HEK293 (cell line): ENCODE results near the gene TRAPPC11.

ENCODE experiments used
- CTCF ChIA-PET: fragments of 350-600 bp; formaldehyde crosslinking; extraction: SDS; loops from one replicate; lab custom pipeline; 2021; ENCODE audit warnings: antibody characterized with exemption; lab: Yijun Ruan, JAX
- POLR2A ChIA-PET: fragments of 300-600 bp; formaldehyde crosslinking; extraction: SDS; loops from one replicate; lab custom pipeline; 2020; ENCODE audit warnings: antibody characterized with exemption, inconsistent platforms; lab: Yijun Ruan, JAX
- H3K27ac ChIP-seq: fragments of 200-500 bp; sonication (Bioruptor generic); 2 replicates; pipeline ENCODE4 v1.5.1; 2014; ENCODE audit warnings: low read depth, low read length, control low read depth, inconsistent platforms; ENCODE audit errors: extremely low read depth
- H3K36me3 ChIP-seq, 2 experiments: fragments of 200-500 bp in 1 of 2; sonication (Bioruptor generic) in 1 of 2; 1 replicate in 1 of 2; 2 replicates in 1 of 2; pipeline ENCODE4 v1.5.1; 2014 to 2017; ENCODE audit warnings: inconsistent platforms in 2 of 2, low read length in 2 of 2; ENCODE audit not compliant: control insufficient read depth in 2 of 2, insufficient read depth in 1 of 2
- H3K4me1 ChIP-seq: fragments of 200-500 bp; sonication (Bioruptor generic); 2 replicates; pipeline ENCODE4 v1.5.1; 2014; ENCODE audit warnings: mild to moderate bottlenecking, low read length, inconsistent platforms; ENCODE audit not compliant: control insufficient read depth, insufficient read depth
- H3K4me3 ChIP-seq: 2 replicates; pipeline ENCODE4 v1.5.1; 2011; ENCODE audit warnings: low read depth, mild to moderate bottlenecking, control low read depth, low read length, moderate library complexity
- H3K9me3 ChIP-seq: fragments of 200-500 bp; sonication (Bioruptor generic); 2 replicates; pipeline ENCODE4 v1.5.1; 2014; ENCODE audit warnings: low read depth, low read length, inconsistent platforms; ENCODE audit not compliant: control insufficient read depth, insufficient read depth
- BCL11A ChIP-seq: fragments of 450-650 bp; formaldehyde crosslinking; IDR thresholded peaks from 2 replicates; pipeline ENCODE4 v1.5.1; 2016; ENCODE audit warnings: low read depth, missing biosample characterization, missing genetic modification characterization
- BCL11B ChIP-seq: fragments of 450-650 bp; formaldehyde crosslinking; IDR thresholded peaks from 2 replicates; pipeline ENCODE4 v1.5.1; 2016; ENCODE audit warnings: low read depth, missing biosample characterization, missing genetic modification characterization
- EGR2 ChIP-seq: fragments of 450-650 bp; formaldehyde crosslinking; IDR thresholded peaks from 2 replicates; pipeline ENCODE4 v1.5.1; 2016; ENCODE audit warnings: low read depth, missing biosample characterization, missing genetic modification characterization
- HOXC10 ChIP-seq: sonication (generic); formaldehyde crosslinking; IDR thresholded peaks from 2 replicates; pipeline ENCODE4 v1.8.1; 2023; ENCODE audit warnings: mild to moderate bottlenecking, missing genetic modification reagents
- KLF7 ChIP-seq: fragments of 450-650 bp; formaldehyde crosslinking; IDR thresholded peaks from 2 replicates; pipeline ENCODE4 v1.5.1; 2016; ENCODE audit warnings: missing biosample characterization, missing genetic modification characterization, borderline replicate concordance
- MZF1 ChIP-seq: fragments of 450-650 bp; formaldehyde crosslinking; IDR thresholded peaks from 2 replicates; pipeline ENCODE4 v1.5.1; 2017; ENCODE audit warnings: missing biosample characterization, missing genetic modification characterization, borderline replicate concordance
- OSR2 ChIP-seq: fragments of 450-650 bp; formaldehyde crosslinking; IDR thresholded peaks from 2 replicates; pipeline ENCODE4 v1.5.1; 2016; ENCODE audit warnings: missing biosample characterization, missing genetic modification characterization
- OVOL3 ChIP-seq: fragments of 450-650 bp; formaldehyde crosslinking; IDR thresholded peaks from 2 replicates; pipeline ENCODE4 v1.5.1; 2016; ENCODE audit warnings: missing biosample characterization, missing genetic modification characterization
- REPIN1 ChIP-seq: fragments of 450-650 bp; formaldehyde crosslinking; IDR thresholded peaks from 2 replicates; pipeline ENCODE4 v1.5.1; 2017; ENCODE audit warnings: missing biosample characterization, missing genetic modification characterization, low read depth
- SP3 ChIP-seq: fragments of 450-650 bp; formaldehyde crosslinking; IDR thresholded peaks from 2 replicates; pipeline ENCODE4 v1.5.1; 2016; ENCODE audit warnings: missing biosample characterization, missing genetic modification characterization
- ZFP69B ChIP-seq: fragments of 450-650 bp; formaldehyde crosslinking; IDR thresholded peaks from 2 replicates; pipeline ENCODE4 v1.5.1; 2016; ENCODE audit warnings: missing biosample characterization, missing genetic modification characterization
- ZIC2 ChIP-seq: fragments of 450-650 bp; formaldehyde crosslinking; IDR thresholded peaks from 2 replicates; pipeline ENCODE4 v1.5.1; 2016; ENCODE audit warnings: missing biosample characterization, missing genetic modification characterization
- ZNF16 ChIP-seq: fragments of 450-650 bp; formaldehyde crosslinking; IDR thresholded peaks from 2 replicates; pipeline ENCODE4 v1.5.1; 2016; ENCODE audit warnings: low read depth, missing biosample characterization, missing genetic modification characterization
- ZNF169 ChIP-seq: fragments of 450-650 bp; formaldehyde crosslinking; IDR thresholded peaks from 2 replicates; pipeline ENCODE4 v1.5.1; 2016; ENCODE audit warnings: missing biosample characterization, missing genetic modification characterization
- ZNF175 ChIP-seq: fragments of 450-650 bp; formaldehyde crosslinking; IDR thresholded peaks from 2 replicates; pipeline ENCODE4 v1.5.1; 2016; ENCODE audit warnings: missing biosample characterization, missing genetic modification characterization
- ZNF350 ChIP-seq: fragments of 450-650 bp; formaldehyde crosslinking; IDR thresholded peaks from 2 replicates; pipeline ENCODE4 v1.5.0; 2017; ENCODE audit warnings: missing biosample characterization, mild to moderate bottlenecking, missing genetic modification characterization
- ZNF366 ChIP-seq: fragments of 450-650 bp; formaldehyde crosslinking; conservative IDR thresholded peaks from 2 replicates; pipeline ENCODE4 v1.5.1; 2016; ENCODE audit warnings: missing biosample characterization, missing genetic modification characterization
- ZNF394 ChIP-seq: fragments of 450-650 bp; formaldehyde crosslinking; IDR thresholded peaks from 2 replicates; pipeline ENCODE4 v1.5.1; 2016; ENCODE audit warnings: missing biosample characterization, missing genetic modification characterization, mild to moderate bottlenecking, moderate library complexity, borderline replicate concordance
- ZNF416 ChIP-seq: fragments of 450-650 bp; formaldehyde crosslinking; IDR thresholded peaks from 2 replicates; pipeline ENCODE4 v1.5.1; 2016; ENCODE audit warnings: missing biosample characterization, missing genetic modification characterization
- ZNF426 ChIP-seq: fragments of 450-650 bp; formaldehyde crosslinking; IDR thresholded peaks from 2 replicates; pipeline ENCODE4 v1.5.1; 2017; ENCODE audit warnings: missing biosample characterization, missing genetic modification characterization, mild to moderate bottlenecking, inconsistent platforms, moderate library complexity
- ZNF433 ChIP-seq: fragments of 450-650 bp; formaldehyde crosslinking; IDR thresholded peaks from 2 replicates; pipeline ENCODE4 v1.5.1; 2016; ENCODE audit warnings: missing biosample characterization, missing genetic modification characterization, low read depth
- ZNF473 ChIP-seq: fragments of 450-650 bp; formaldehyde crosslinking; IDR thresholded peaks from 2 replicates; pipeline ENCODE4 v1.5.1; 2017; ENCODE audit warnings: missing biosample characterization, missing genetic modification characterization
- ZNF530 ChIP-seq: fragments of 450-650 bp; formaldehyde crosslinking; IDR thresholded peaks from 2 replicates; pipeline ENCODE4 v1.5.1; 2016; ENCODE audit warnings: low read depth, missing biosample characterization, missing genetic modification characterization
- ZNF549 ChIP-seq: fragments of 450-650 bp; IDR thresholded peaks from 2 replicates; pipeline ENCODE4 v1.5.1; 2018; ENCODE audit warnings: missing biosample characterization, missing genetic modification characterization, mild to moderate bottlenecking, inconsistent platforms, moderate library complexity
- ZNF610 ChIP-seq: fragments of 450-650 bp; formaldehyde crosslinking; IDR thresholded peaks from 2 replicates; pipeline ENCODE4 v1.5.1; 2016; ENCODE audit warnings: missing biosample characterization, missing genetic modification characterization, borderline replicate concordance
- ZNF747 ChIP-seq: fragments of 450-650 bp; formaldehyde crosslinking; IDR thresholded peaks from 2 replicates; pipeline ENCODE4 v1.5.1; 2016; ENCODE audit warnings: missing biosample characterization, missing genetic modification characterization
- ZNF791 ChIP-seq: fragments of 450-650 bp; formaldehyde crosslinking; IDR thresholded peaks from 2 replicates; pipeline ENCODE4 v1.5.1; 2016; ENCODE audit warnings: missing biosample characterization, missing genetic modification characterization
- ZSCAN16 ChIP-seq: fragments of 450-650 bp; formaldehyde crosslinking; IDR thresholded peaks from 2 replicates; pipeline ENCODE4 v1.5.1; 2016; ENCODE audit warnings: missing biosample characterization, missing genetic modification characterization
- ZSCAN30 ChIP-seq: fragments of 450-650 bp; IDR thresholded peaks from 2 replicates; pipeline ENCODE4 v1.5.1; 2018; ENCODE audit warnings: missing biosample characterization, mild to moderate bottlenecking, missing genetic modification characterization, moderate library complexity
- TF ChIP-seq, protein P1 (sequence below): fragments of 450-650 bp; formaldehyde crosslinking; IDR thresholded peaks from 2 replicates; pipeline ENCODE4 v1.5.1; 2016; ENCODE audit warnings: missing biosample characterization, missing genetic modification characterization
- TF ChIP-seq, protein P2 (sequence below): fragments of 450-650 bp; formaldehyde crosslinking; IDR thresholded peaks from 2 replicates; pipeline ENCODE4 v1.5.1; 2016; ENCODE audit warnings: missing biosample characterization, missing genetic modification characterization
- TF ChIP-seq, protein P3 (sequence below): fragments of 450-650 bp; formaldehyde crosslinking; IDR thresholded peaks from 2 replicates; pipeline ENCODE4 v1.5.1; 2016; ENCODE audit warnings: missing biosample characterization, missing genetic modification characterization
- TF ChIP-seq, protein P4 (sequence below): fragments of 450-650 bp; formaldehyde crosslinking; IDR thresholded peaks from 2 replicates; pipeline ENCODE4 v1.5.1; 2016; ENCODE audit warnings: missing biosample characterization, missing genetic modification characterization

Gene TRAPPC11

DNA sequence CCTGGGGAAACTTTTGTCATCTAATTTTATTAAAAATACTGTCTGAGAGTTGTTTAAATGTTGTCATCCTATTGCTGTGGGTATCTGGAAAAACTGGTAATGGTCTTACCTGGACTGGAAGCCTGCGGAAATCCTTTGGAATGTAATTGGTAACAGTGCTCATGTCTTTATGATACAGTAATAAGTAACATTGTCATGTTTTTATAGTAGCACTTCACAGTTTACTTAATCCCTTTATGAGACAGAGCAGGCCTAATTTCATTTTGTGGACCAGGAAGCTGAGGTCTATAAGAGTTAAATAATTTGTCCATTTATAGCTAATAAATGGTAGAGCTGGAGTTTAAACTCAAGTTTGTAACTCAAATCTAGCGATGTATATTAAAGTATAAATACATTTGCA lies 88.3 kb downstream of the TRAPPC11 start:
- no peak overlapping the region for H3K4me3 ChIP-seq
- H3K36me3 ChIP-seq = no peaks in the 10 kb centered on the region
- ChIA-PET CTCF (interaction anchor here (0.6 kb wide), 1 partner anchor 98 kb away, joined by 3 read pairs; no protein-coding TSS in a partner anchor), POLR2A (interaction anchor here (0.6 kb wide), 1 partner anchor 1568 kb away, joined by 3 read pairs; no protein-coding TSS in a partner anchor)
- H3K27ac ChIP-seq = no peak overlapping the region
- TF ChIP-seq REPIN1 (tag by site-specific recombination) (no peak), ZIC2 (tag by site-specific recombination) (no peak), ZNF747 (tag by site-specific recombination) (no peak), EGR2 (tag by site-specific recombination) (no peak), ZSCAN16 (tag by site-specific recombination) (no peak), ZFP69B (tag by site-specific recombination) (no peak), ZNF433 (tag by site-specific recombination) (no peak), OSR2 (tag by site-specific recombination) (no peak), ZNF426 (no peak), OVOL3 (tag by site-specific recombination) (no peak), ZNF473 (tag by site-specific recombination) (no peak), ZNF549 (no peak), ZNF350 (tag by site-specific recombination) (no peak), BCL11A (tag by site-specific recombination) (no peak), BCL11B (tag by site-specific recombination) (no peak), HOXC10 (CRISPR knock-in tag) (no peak), ZNF610 (tag by site-specific recombination) (no peak), SP3 (tag by site-specific recombination) (no peak)
- TF ChIP-seq, protein P1, sequence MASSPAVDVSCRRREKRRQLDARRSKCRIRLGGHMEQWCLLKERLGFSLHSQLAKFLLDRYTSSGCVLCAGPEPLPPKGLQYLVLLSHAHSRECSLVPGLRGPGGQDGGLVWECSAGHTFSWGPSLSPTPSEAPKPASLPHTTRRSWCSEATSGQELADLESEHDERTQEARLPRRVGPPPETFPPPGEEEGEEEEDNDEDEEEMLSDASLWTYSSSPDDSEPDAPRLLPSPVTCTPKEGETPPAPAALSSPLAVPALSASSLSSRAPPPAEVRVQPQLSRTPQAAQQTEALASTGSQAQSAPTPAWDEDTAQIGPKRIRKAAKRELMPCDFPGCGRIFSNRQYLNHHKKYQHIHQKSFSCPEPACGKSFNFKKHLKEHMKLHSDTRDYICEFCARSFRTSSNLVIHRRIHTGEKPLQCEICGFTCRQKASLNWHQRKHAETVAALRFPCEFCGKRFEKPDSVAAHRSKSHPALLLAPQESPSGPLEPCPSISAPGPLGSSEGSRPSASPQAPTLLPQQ = no peak
- H3K9me3 ChIP-seq = no peaks in the 10 kb centered on the region
- H3K4me1 ChIP-seq = peaks cover 2% of the 10 kb centered on the region; the same call in 1 of the 2 replicates

DNA sequence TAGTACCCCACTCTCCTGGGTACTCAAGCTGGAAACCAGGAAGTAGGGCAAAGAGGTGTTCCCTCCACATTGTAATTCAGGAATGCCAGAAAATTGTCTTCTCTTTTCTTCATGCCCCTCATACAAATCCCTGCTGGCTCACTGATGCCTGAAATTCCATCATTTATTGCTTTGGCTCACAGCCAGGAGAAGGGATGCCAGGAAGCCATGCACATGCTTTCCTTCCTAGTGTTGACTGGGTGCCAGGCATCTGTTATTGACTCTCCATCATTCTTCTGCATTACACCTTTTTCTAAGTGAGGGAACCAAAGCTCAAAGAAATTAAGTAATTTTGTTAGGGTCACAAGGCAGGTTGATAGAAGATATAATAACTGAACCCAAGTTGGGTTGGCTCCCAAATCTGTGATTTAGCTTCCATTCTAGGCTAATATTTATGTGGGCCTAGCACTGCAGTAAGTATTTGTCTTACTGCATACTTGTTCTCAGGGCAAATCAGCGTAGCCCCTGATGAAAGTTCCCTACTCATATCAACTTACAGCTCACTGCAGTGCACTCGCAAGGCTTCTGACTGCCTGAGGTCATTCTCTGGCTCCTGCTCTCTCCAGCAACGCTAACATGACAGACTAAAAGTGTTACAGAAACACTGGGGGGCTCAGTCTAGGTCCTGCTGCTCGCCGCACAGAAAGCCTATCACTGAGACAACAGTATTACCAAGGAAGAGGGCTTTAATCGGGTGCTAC lies 89.0 kb downstream of the TRAPPC11 start:
- no peak overlapping the region for H3K27ac ChIP-seq
- H3K4me1 ChIP-seq = peaks cover 2% of the 10 kb centered on the region; the same call in 1 of the 2 replicates
- ChIA-PET CTCF (no interaction called here), POLR2A (interaction anchor here (0.6 kb wide), 2 partner anchors 32 to 1567 kb away, joined by 3 to 4 read pairs; no protein-coding TSS in a partner anchor)
- no peaks in the 10 kb centered on the region for H3K9me3 ChIP-seq
- no peak overlapping the region for H3K4me3 ChIP-seq
- no peaks in the 10 kb centered on the region for H3K36me3 ChIP-seq
- TF ChIP-seq, protein P2, sequence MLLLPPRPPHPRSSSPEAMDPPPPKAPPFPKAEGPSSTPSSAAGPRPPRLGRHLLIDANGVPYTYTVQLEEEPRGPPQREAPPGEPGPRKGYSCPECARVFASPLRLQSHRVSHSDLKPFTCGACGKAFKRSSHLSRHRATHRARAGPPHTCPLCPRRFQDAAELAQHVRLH (tag by site-specific recombination) = no peak
- TF ChIP-seq ZNF530 (tag by site-specific recombination) (no peak), HOXC10 (CRISPR knock-in tag) (no peak), ZNF394 (tag by site-specific recombination) (no peak), ZSCAN30 (tag by site-specific recombination) (no peak), ZNF175 (tag by site-specific recombination) (no peak), ZNF549 (no peak), KLF7 (tag by site-specific recombination) (no peak), MZF1 (tag by site-specific recombination) (no peak), ZNF366 (tag by site-specific recombination) (no peak), ZNF416 (tag by site-specific recombination) (no peak), ZNF16 (tag by site-specific recombination) (no peak), ZNF791 (no peak), ZNF169 (no peak)
- TF ChIP-seq, protein P3, sequence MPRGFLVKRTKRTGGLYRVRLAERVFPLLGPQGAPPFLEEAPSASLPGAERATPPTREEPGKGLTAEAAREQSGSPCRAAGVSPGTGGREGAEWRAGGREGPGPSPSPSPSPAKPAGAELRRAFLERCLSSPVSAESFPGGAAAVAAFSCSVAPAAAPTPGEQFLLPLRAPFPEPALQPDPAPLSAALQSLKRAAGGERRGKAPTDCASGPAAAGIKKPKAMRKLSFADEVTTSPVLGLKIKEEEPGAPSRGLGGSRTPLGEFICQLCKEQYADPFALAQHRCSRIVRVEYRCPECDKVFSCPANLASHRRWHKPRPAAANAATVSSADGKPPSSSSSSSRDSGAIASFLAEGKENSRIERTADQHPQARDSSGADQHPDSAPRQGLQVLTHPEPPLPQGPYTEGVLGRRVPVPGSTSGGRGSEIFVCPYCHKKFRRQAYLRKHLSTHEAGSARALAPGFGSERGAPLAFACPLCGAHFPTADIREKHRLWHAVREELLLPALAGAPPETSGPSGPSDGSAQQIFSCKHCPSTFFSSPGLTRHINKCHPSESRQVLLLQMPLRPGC = no peak
- TF ChIP-seq, protein P4, sequence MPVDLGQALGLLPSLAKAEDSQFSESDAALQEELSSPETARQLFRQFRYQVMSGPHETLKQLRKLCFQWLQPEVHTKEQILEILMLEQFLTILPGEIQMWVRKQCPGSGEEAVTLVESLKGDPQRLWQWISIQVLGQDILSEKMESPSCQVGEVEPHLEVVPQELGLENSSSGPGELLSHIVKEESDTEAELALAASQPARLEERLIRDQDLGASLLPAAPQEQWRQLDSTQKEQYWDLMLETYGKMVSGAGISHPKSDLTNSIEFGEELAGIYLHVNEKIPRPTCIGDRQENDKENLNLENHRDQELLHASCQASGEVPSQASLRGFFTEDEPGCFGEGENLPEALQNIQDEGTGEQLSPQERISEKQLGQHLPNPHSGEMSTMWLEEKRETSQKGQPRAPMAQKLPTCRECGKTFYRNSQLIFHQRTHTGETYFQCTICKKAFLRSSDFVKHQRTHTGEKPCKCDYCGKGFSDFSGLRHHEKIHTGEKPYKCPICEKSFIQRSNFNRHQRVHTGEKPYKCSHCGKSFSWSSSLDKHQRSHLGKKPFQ (tag by site-specific recombination) = no peak
